Stomach (tissue), 4 donors: Measurements from ENCODE around the gene XRCC3.

Experiments
- POLR2A ChIP-seq, 4 donors: fragments of 450-650 bp; IDR thresholded peaks; one replicate each; pipeline ENCODE4 v1.6.1; 2016; ENCODE audit warnings: antibody characterized with exemption in 4 of 4, control low read depth in 2 of 4, mild to moderate bottlenecking in 1 of 4, moderate library complexity in 1 of 4
- POLR2AphosphoS5 ChIP-seq, 3 donors: sonication (generic); formaldehyde crosslinking; IDR thresholded peaks; one replicate each; pipeline ENCODE4 v1.6.1; 2016; ENCODE audit warnings: antibody characterized with exemption in 3 of 3
- TF ChIP-seq, protein P1 (sequence below), 7 experiments: fragments of 450-650 bp in 4 of 7; fragments of 200-600 bp in 3 of 7; sonication (generic) in 3 of 7; IDR thresholded peaks; one replicate each; pipeline ENCODE4 v1.5.1; 2016 to 2019; ENCODE audit warnings: antibody characterized with exemption in 7 of 7, control low read depth in 2 of 7, mild to moderate bottlenecking in 1 of 7

DNA sequence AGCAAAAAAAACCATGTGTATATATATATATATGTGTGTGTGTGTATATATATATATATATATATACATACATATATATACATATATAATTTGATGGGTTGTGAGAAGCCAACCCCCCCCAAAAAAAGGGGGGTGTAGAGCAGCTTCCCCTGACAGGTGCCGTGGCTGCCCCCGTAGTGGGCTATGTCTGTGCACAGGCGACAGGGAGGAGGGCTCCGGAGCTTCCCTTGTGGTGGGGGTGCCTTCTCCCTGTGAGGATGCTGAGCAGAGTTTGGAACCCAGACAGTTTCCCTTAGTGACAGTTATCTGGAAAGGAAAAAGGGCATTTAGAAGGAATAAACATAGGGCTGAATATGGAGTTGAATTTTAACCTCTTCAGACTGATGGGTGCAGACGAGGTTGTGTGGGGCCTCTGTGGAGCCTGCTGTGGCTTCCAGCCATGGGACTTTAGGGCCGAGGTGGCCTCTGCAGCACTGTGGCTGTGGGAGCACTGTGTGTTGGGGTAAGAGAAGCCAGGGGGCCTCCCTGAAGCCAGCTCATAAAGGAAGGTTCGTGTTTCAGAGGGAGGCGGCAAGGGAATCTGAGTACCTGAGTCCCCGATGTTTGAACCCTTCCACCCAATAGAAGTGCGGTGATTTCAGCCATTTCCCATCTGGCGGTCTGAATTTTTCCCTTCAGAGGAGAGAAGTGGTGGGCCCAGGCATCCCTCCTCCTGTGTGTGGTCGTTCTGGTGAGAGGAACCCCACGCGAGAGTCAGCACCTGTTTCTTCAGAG is 19.8 kb downstream of the XRCC3 start:
- TF ChIP-seq, protein P1, sequence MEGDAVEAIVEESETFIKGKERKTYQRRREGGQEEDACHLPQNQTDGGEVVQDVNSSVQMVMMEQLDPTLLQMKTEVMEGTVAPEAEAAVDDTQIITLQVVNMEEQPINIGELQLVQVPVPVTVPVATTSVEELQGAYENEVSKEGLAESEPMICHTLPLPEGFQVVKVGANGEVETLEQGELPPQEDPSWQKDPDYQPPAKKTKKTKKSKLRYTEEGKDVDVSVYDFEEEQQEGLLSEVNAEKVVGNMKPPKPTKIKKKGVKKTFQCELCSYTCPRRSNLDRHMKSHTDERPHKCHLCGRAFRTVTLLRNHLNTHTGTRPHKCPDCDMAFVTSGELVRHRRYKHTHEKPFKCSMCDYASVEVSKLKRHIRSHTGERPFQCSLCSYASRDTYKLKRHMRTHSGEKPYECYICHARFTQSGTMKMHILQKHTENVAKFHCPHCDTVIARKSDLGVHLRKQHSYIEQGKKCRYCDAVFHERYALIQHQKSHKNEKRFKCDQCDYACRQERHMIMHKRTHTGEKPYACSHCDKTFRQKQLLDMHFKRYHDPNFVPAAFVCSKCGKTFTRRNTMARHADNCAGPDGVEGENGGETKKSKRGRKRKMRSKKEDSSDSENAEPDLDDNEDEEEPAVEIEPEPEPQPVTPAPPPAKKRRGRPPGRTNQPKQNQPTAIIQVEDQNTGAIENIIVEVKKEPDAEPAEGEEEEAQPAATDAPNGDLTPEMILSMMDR (IDR thresholded peaks at IDR 0.05): no peak
- TF ChIP-seq POLR2AphosphoS5 (IDR thresholded peaks at IDR 0.05) (no peak), POLR2A (IDR thresholded peaks at IDR 0.05) (no peak)
